GM12872 (cell line): Measurements from ENCODE around the gene ME1.

ENCODE experiments used
- TF ChIP-seq, protein P1 (sequence below): IDR thresholded peaks from 3 replicates; pipeline ENCODE4 v1.5.1; 2011; ENCODE audit warnings: low read depth, mild to moderate bottlenecking, low read length, moderate library complexity; ENCODE audit not compliant: insufficient read depth

ME1 gene

DNA sequence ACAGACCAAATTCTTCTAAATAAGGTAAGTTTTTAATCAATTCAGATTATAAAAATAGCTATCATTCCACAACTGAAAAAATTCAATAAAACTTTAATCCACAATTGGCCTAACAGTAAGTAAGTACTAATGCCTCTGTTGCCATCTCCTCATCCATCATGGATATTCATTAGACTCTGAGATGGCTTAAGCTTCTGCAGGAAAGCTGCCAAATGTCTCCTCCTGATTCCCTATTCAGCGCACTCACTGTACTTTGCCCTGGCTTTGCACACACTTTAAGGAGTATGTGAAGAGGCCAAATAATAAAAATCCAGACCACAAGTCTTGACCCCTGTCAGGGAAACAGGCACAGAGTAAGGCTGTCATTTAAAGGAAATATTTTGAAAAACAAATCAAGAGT, 261.3 kb downstream of the ME1 start:
- TF ChIP-seq, protein P1, sequence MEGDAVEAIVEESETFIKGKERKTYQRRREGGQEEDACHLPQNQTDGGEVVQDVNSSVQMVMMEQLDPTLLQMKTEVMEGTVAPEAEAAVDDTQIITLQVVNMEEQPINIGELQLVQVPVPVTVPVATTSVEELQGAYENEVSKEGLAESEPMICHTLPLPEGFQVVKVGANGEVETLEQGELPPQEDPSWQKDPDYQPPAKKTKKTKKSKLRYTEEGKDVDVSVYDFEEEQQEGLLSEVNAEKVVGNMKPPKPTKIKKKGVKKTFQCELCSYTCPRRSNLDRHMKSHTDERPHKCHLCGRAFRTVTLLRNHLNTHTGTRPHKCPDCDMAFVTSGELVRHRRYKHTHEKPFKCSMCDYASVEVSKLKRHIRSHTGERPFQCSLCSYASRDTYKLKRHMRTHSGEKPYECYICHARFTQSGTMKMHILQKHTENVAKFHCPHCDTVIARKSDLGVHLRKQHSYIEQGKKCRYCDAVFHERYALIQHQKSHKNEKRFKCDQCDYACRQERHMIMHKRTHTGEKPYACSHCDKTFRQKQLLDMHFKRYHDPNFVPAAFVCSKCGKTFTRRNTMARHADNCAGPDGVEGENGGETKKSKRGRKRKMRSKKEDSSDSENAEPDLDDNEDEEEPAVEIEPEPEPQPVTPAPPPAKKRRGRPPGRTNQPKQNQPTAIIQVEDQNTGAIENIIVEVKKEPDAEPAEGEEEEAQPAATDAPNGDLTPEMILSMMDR: no peak

DNA sequence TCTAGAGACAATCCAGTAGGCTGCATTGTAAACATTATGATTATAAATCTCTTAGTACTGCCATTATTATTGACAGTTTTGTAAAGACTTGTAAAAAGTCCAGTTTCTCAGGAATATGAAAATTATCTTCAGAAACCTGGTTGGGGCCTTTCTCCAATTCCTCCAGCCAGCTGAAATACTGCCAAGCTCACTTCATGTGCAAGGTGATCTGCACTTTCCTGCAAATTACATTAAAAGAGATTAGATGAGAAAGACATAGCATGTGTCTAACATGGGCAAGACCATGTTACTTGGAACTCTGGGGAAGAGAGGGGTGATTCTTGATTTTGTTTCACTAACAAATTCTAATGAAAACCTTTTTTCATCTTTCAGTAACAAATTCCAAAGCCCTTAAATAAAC, 261.7 kb downstream of the ME1 start:
- TF ChIP-seq, protein P1: no peak

DNA sequence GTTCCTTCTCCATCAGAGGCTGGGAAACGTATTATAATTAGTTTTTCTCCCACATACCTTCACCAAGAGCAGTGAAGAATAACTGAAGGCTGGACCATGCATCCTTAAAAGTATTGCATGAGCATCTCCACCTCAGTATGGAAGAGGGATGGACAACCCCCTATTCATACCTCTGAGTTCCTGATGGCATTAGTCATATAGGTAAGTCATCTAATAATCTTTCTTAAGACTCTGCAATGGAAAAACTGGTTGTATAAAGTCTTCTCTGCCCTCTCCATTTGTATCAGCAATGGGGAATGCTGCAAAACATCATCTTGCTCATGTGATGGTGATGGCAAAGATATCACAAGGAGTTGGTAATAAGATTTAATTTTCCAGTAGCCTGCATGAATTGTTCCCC, 262.3 kb downstream of the ME1 start:
- TF ChIP-seq, protein P1: no peak

DNA sequence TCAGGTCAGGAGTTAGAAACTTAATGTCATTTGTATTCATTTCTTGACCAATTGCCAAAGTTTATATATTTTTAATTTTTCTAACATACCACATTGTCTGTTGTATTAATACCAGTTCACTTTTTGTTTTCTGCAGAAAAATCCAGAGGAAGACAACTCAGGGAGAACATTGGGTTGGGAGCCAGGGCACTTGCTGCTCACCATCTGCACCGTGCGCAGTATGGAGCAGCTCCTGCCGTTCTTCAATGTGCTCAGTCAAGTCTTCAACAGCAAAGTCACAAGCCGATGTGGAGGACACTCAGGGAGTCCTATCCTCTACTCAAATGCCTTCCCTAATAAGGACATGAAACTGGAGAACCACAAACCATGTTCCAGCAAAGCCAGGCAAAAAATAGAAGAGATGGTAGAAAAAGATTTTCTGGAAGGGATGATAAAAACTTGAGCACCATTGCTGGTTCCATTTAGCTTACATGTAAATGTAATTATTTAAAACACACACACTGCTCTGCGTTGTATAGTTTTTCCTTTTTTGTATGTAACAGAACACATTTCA, 263.0 kb downstream of the ME1 start:
- TF ChIP-seq, protein P1: no peak
